Inferior parietal cortex (tissue), 1 donor: ENCODE results near the gene GPR119.
A peak's percentile ranks its signal among the peaks of the same experiment; 100 is the strongest.
"Not testable (repeated sequence)": the region's sequence is repeated elsewhere in the genome, so short reads cannot be mapped to it uniquely, and the experiment has no call there.

Experiments used
- DNase-seq: peaks from one replicate; pipeline ENCODE4 v3.0.0-alpha.2; 2016; ENCODE audit errors: extremely low spot score

Gene GPR119

DNA sequence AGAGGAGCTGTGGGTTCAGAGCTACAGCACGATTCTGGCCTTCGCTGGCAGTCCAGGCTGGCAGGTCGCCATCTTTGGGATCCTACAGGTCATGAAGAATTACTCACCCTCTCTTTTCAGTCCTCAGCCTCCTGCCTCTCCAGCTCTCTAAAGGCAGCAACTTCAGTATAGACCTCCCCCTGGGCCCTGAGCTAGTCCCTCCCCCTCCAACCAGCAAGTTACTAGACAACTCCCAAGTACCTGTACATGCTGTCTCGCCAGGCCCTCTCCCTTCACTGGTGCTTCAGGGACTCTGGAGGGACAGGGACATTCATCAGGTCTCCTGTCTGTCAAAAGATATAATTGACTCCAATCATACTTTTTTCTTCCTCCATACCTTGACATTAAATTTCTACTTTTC lies at the start of gene GPR119:
Gene GPR119, minus strand, starts transcription at position 155 of the 400 bp plus-strand sequence. CDS start 227 bp downstream, outside the sequence.
- DNase-seq: no peak

DNA sequence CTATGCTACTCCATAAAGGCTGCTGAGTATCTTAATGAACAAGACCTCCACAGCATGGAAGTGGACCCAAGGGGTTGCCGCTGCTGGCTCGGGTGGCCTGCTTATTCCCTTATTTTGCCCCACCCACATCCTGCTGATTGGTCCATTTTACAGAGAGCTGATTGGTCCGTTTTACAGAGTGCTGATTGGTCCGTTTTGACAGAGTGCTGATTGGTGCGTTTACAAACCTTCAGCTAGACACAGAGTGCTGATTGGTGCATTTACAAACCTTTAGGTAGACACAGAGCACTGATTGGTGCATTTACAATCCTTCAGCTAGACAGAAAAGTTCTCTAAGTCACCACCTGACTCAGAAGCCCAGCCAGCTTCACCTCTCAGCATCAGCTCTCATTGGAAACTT lies 43.8 kb upstream of the GPR119 start:
- not testable (repeated sequence) for DNase-seq

DNA sequence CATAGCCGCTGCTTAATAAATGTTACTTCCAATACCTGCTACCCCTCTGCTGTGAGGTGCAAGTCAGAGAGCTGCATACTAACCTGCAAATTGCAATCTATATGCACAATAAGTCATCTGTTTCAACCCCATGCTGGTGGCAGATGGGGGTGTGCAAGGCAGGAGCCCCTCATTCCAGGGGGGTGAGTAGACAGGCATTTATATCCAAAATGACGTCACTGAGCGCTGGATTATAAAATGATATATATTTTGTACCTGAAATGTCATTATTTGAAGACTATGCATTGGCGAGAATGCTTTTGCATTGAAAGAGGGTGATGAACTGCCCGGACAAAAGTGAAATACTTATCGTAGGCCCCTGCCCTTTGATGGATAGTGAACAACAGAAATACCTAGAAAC lies 41.1 kb upstream of the GPR119 start:
- no peak for DNase-seq

DNA sequence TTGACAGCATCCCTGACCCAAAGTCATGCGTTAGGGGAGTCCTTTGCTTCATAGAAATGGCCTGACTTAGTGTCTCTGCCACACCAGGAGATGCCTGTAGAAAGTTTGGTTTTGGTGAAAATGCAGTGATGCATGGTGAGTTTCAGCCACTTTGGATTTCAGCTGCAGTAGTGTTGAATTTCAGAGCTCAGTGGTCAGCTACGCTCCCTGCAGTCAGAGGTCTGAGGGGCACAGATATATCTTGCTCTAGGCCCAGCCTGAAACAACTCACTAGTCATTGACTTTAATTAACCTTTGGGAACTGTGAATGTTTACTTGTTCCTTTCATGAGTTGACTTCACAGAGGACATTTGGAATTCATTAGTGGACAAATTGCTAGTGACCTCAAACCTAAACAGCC lies 33.8 kb upstream of the GPR119 start:
- no peak for DNase-seq

DNA sequence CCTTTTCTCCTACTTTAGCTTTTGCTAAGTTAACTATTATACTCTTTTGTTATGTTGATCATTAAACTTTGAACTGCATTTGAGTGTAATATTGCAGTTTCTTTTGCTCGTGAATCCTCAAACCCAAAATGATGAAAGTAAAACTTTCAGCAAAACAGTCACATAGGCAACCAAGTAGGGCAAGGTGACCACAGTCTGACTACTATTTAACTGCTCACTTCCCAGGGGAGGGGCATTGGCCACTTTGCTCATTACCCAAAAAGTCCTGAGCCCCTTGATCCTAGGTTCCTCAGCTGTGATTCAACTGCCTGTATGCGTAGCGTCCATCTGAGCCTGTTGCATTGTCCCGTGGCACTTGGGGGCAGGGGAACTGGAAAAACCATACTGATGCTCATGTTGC lies 33.3 kb upstream of the GPR119 start:
- no peak for DNase-seq

DNA sequence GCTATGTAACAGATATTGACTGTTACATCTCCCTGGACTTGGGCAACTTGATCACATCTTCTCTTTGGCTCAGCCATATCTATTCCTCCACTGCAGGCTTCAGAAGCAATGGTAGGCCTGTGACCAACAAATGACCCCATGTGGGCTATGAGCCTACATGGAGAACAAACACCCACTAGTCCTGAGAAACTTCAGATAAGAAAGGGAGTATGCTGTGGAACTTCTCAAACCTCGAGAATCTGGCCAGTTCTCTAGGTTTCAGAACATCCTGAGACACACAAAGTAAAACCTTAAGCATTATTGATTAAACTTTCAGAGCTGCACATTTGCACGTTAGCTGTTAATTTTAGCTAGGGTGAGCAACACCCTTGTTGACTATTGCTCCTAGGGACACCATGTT lies 32.6 kb upstream of the GPR119 start:
- no peak for DNase-seq

DNA sequence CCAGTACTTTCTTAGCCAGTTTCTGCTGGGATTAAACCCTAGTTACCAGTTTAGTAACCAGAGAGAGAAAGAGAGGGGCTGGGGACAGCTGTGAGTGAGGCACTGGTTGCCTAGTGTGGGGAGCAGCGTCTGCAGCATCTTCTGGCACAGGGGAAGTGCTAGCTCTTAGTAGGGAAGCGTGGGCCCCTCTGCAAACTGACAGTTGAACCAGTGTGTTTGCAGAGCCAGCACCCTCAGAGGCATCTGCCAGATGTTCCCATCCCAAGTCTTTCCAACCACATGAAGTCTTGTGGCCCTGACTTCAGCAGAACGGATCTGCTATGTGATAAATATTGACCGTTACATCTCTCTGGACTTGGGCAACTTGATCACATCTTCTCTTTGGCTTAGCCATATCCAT lies 31.3 kb upstream of the GPR119 start:
- no peak for DNase-seq

DNA sequence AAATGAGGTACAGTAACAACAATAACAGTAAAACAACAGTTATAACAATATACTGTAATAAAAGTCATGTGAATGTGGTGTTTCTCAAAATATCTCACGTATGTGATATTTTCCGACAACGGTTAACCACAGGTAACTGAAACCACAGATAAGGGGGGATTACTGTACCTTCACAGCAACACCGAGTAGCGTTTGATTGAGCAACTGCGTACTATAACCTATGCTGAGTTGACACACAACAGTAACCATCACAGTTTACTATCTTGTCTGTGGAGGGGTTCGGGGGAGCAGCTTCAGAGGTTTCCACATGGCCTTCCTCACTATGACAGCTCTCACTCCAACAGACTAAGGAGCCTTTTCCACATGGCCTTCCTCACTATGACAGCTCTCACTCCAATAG lies 29.7 kb upstream of the GPR119 start:
- DNase-seq: no peak

DNA sequence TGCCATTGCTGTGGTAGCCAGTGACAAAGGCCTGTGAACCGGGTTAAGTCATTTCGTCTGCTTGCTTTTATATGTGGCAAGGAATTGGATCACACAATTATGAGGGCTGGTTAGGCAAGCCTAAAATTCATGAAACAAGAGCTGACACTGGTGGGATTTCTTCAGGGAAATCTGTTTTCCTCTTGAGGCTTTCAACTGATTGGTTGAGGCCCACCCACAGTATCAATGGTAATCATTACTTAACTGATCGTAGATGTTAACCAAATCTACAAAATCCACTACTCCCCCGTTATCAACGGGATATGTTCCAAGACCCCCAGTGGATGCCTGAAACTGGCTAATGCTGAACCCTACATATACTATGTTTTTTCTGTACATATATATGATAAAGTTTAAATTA lies 29.3 kb upstream of the GPR119 start:
- DNase-seq: no peak

DNA sequence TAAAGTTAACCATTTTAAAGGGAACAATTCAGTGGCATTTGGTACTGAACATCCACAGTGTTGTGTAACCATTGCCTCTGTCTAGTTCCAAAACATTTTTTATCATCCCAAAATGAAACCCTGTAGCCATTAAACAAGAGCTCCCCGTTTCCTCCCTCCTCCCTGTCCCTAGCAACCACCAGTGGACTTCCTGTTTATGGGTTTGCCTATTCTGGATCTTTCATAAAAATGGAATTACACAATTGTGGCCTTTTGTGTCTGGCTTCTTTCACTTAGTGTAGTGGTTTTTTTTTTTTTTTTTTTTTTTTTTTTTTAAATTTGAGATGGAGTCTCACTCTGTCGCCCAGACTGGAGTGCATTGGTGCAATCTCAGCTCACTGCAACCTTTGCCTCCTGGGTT lies 27.9 kb upstream of the GPR119 start:
- no peak for DNase-seq

DNA sequence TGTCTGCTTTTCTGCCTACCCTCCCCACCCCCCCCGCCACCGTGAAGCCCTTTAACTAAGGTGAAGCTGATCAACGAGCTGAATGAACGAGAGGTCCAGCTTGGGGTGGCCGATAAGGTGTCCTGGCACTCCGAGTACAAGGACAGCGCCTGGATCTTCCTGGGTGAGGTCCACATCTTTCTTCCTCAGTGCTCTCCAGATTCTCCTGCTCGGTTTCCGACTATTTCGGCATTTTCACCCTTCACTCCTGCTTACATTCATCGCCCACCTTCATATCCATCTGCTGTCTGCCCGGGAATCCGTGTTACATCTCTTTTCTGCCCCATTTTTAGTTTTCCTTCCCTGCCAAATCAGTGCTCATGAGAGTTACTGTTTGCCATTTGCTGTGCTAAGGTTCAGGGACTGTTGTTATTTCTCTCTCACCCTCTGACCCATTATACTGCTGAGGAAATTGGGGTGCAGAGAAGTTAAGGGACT lies 16.8 kb upstream of the GPR119 start:
- DNase-seq: no peak

DNA sequence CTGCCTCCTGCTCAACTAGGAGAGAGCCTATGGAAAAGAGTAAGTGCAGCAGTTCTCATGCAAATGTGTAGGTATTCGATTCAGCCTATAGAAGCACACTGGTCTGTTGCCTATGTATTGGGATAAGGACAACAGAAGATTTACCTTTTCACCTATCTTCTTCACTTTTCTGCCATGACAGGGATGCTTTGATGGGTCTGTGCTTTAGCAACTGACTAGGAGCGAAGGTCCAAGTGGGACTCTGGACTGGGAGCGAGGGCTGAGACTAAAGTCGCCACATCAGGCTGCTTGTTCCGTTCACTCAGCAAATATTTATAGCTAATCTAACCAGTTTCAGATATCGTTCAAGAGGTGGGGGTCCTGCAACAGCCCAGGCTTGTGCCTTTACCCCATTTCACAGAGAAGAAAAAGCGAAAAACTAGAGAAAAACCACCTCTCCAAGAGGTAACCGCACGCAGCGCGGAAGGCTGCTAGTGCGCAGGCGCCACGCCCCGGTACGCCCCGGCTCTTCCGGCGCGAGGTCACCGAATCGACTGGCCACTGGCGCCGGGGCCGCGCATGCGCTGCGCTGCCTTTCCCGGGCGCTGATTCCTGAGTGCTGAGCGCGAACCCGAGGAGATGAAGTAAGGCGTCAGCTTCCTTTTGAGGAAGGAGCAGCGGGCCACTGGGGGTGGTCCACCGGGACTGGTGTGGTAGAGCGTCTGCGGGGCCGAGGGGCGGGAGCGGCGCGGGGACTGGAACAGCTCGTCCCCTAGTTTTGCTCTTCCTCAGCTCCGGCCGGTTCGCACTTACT lies 16.1 kb upstream of the GPR119 start, which contains the start of gene RBMX2:
Gene RBMX2, plus strand, starts transcription at position 573 of the 793 bp plus-strand sequence. Its CDS starts 46 bp downstream, at position 619.
- peak; percentile 76 for DNase-seq

DNA sequence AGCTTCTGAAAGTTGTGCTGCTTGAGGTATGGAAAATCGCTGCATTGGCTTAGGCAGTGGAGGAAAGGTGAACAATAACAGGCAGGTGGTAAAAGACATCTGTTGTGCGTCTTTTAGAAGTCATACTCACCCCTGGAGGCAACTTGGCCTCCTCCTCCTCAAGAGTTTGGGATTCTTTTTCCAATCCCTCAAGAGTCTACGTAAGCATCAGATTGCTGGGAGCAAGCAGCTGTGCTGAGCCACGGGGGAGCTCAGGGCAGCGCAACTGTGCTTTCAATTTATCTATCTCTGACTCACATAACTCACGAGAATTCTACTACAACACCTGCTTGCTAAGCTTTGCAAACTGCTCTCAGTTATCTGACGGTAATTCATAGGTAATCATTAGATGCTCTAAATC lies 9.9 kb upstream of the GPR119 start:
- DNase-seq: no peak

DNA sequence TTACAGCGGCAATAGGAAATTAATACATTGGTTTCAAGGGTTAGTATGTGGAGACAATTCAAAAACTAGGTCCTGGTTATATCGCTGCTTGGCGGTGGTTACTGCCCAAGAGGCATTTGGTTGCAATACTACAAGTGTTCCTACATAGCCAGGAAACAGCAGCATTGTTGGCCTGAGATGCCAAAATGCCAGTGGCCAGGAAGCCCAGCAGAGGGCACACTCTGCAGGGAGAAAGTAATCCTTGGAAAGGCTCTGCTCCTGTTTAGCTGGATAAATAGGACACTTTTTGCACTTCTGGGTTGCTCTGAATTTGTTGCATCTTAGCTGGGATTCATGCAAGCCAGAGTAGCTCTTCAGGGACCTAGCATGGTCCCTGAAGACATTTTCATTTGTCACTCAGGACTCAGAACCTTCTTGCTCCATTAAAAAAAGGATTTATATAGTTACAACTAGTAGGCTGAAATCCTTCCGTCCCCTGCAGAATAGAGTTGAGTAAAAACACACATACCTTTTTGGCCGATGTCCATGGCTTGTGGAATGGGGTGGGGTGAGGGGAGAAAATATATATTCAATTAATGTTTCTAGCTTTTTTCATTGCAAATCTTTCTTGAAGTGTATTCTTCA lies 8.1 kb upstream of the GPR119 start:
- DNase-seq: peak; percentile 75

DNA sequence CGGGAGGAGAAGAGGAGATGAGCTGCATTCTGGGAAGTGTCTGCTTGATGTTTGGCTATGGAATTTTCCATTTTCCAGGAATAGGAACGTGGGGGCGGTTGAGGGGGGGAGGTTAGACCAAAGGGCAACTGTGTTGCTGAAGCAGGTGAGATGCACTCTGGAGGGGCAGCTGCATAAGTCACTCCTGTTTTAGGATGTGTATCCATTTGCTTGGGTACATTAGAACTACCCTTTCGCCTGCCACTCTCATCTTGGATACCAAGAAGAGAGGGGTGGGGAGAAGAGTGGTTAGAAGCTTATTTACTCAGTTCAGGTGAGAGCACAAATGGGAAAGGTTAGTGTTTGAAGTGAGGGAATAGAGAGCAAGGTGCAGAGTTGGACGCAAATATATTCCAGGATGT lies 934 bp upstream of the GPR119 start:
- DNase-seq: no peak

DNA sequence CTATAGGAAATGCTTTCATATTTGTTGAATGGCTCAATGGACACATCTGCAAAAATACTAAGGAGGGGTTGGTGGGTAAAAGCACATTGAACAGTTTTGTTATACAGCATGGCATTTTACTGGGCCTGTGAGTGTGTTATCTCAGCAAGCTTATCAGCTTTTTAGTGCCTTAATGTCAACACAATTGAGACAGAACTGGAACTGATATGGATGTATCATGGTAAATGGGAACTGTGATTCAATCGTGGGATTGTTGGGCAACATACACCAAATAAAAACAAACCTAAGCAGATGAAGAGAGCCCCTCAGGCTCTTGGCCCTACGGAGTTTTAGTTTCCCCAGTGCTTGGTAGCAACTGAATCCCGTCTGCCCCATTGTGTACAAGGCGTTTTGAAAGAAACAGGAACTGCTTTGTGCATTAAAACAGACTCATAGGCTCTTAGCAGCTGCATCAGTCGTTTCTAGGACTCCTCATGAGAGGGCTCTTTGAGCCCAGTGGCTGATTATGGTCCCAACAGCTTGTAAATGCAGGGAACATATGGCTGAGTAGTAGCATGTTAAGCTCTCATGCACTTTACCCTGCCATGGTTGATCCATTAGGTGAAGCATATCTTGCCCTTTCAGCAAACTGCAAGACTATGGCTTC lies 7.3 kb downstream of the GPR119 start:
- DNase-seq: peak; percentile 7

DNA sequence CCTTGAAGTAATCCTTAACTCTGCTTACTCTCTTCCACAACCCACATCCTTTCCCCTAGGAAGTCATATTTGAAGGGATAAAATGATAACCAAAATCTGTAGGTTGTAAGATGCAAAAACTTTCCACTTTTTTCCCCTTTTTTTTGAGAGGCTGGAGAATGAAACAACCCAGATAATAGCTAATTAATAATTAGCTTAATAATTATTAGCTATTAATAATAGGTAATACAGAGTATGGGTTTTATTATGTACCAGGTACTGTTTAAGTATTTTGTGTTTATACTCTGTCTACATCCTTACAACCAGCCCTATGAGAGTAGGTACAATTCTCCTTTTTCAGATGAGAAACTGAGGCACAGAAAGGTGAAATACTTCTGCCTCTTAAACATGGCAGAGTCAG lies 9.4 kb downstream of the GPR119 start:
- no peak for DNase-seq

DNA sequence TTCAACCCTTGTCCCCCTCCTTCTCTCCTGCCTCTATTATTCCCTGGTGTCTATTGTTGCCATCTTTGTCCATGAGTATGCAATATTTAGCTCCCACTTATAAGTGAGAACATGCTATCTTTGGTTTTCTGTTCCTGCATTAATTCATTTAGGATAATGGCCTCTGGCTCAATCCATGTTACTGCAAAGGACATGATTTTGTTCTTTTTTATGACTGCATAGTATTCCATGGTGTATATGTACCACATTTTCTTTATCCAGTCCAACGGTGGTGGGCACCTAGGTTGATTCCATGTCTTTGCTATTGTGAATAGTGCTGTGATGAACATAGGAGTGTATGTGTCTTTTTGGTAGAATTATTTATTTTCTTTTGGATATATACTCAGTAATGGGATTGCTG lies 33.4 kb downstream of the GPR119 start:
- not testable (repeated sequence) for DNase-seq

DNA sequence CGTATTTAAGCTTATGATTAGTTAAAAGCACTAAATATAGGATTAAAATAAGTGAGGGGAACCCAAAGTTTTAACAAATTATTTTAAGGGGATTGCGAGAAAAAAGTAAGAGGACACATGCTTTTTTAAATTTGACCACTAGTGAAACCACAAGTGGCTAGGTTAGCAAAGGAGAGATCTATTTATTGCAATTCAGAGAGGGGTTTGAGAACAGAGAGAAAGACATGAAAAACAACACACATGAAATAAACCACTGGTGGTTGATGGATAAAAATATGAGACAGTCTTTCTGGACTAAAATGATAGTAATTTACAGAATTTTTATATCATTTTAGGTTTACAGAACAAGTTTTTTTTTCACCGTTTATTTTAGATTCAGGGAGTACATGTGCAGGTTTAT lies 33.9 kb downstream of the GPR119 start:
- DNase-seq: no peak

DNA sequence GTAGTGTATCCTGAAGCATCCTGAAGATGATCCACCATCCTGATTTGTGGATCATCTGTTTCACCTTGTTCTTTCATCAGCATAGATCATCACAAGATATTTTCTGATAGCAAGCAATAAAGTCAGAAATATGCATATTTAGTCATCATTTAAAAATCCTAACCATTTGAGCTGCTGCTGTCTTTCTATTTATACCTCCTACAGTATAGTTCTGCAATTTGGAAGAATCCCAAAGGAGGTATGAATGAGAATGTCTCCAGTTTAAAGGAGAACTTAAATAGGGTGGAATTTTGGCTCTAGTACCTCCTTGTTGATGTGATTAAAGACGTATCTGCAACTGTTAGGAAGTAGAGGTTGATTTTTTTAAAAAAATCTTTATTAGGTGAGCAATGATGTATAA lies 38.2 kb downstream of the GPR119 start:
- no peak for DNase-seq

DNA sequence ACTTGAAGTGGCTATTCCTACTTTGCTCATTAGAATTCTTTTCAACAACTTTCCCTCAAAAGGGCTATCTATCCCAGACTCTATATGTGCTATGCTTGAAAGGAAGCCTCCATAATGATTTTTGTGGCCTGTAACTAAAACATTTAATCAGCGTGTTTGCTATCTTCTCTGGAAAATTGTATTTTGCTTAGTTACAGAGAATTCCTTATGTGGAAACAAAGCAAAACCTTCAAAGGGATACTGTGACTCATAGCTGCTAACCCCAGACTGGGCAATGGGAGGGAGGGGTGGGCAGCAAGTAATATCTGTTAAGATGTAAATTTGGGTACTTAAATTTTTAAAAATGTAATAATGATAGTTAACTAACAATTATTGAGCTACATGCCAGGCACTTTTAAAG lies 42.1 kb downstream of the GPR119 start:
- no peak for DNase-seq

DNA sequence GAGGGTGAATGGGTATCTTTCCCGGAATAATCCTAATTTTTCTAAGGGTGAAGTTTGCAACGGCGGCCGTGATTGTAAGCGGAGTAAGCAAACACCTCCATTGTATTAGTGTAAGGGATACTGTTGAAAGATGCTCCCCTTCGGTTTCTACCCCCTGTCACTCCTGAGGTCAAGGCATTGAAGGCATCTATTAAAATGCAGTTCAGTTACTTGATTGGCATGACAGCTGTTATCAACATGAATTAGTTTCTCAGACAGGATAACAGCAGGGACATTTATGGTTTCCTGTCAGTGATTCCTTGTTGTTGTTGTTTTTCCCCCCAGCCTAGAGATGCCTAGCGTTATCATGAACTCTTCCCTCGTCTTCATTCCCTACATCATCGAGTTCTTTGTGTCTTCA lies 45.2 kb downstream of the GPR119 start:
- no peak for DNase-seq
